Epithelial cell of esophagus (primary cell): ENCODE measurements around the gene MMP28.

Experiments used
- DNase-seq: peaks from one replicate; pipeline ENCODE4 v3.0.0; 2010; ENCODE audit warnings: low read depth
- H3K4me3 ChIP-seq: 2 replicates; pipeline ENCODE4 v1.5.1; 2011; ENCODE audit warnings: mild to moderate bottlenecking, low read length, control low read depth
- CTCF ChIP-seq: IDR thresholded peaks from 2 replicates; pipeline ENCODE4 v1.5.1; 2011; ENCODE audit warnings: low read depth, mild to moderate bottlenecking, low read length, control low read depth, inconsistent platforms; ENCODE audit not compliant: insufficient read depth; ENCODE audit errors: missing control alignments

MMP28 gene

DNA sequence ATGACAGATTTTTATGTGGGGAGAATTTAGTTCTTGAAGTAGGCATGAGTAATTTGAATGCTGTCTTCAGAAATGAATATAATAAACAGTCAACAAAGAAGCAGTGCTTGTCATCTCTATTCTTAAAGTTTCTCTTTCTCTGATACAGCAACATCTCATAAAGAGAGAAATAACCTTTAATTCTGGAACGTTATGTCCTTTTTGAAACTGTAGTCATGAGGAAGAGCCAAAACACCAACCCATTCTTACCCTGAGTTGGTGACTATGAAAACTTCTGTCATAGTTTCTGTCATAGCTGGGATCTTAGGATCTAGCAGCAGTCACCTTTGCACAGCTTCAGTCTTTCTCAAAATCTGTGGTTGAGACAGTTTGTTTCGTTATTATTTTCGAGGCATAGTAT is 79.3 kb downstream of the MMP28 start:
- TF ChIP-seq CTCF = no peak
- DNase-seq = no peak
- H3K4me3 ChIP-seq = no peak overlapping the region
